Ascending aorta (tissue), 2 donors: ENCODE data around the gene ENO2. TPM values are rescaled to one million over a fixed set of nuclear protein-coding genes. Genes with fewer than 3 reads are reported as not detected.

ENCODE experiments used
- DNase-seq, 2 donors: peaks; one replicate each; pipeline ENCODE4 v3.0.0-alpha.2; 2019; ENCODE audit warnings: low spot score in 2 of 2
- H3K27ac ChIP-seq, 2 donors: fragments of 200-600 bp; sonication (generic); one replicate each; pipeline ENCODE4 v1.5.1; 2016 to 2017; ENCODE audit warnings: mild to moderate bottlenecking in 1 of 2
- H3K27me3 ChIP-seq: fragments of 200-600 bp; sonication (generic); one replicate; pipeline ENCODE4 v1.5.1; 2017
- H3K36me3 ChIP-seq, 2 donors: fragments of 200-600 bp; sonication (generic); one replicate each; pipeline ENCODE4 v1.5.1; 2016
- H3K4me1 ChIP-seq, 2 donors: fragments of 200-600 bp; sonication (generic); one replicate each; pipeline ENCODE4 v1.5.1; 2016 to 2017; ENCODE audit warnings: mild to moderate bottlenecking in 1 of 2
- H3K4me3 ChIP-seq, 2 donors: fragments of 200-600 bp; sonication (generic); one replicate each; pipeline ENCODE4 v1.5.1; 2016 to 2017; ENCODE audit warnings: mild to moderate bottlenecking in 1 of 2
- H3K9me3 ChIP-seq, 2 donors: fragments of 200-600 bp; sonication (generic); one replicate each; pipeline ENCODE4 v1.5.1; 2016
- intact Hi-C: fragments of 100-400 bp; cut with DNase I; formaldehyde crosslinking; loops from one replicate; pipeline ENCODE4 v1.15.1; 2023
- total RNA-seq: library from RNA; depleted of rRNA; stranded (reverse); fragments of >200 nt; gene quantifications from one replicate; pipeline ENCODE4 v1.1.0, GENCODE V29; 2016
- TF ChIP-seq, protein P1 (sequence below), 3 experiments: fragments of 200-600 bp in 2 of 3; fragments of 450-650 bp in 1 of 3; sonication (generic) in 2 of 3; IDR thresholded peaks; one replicate each; pipeline ENCODE4 v1.5.1; 2016 to 2019; ENCODE audit warnings: antibody characterized with exemption in 3 of 3, mild to moderate bottlenecking in 1 of 3, moderate library complexity in 1 of 3

Gene ENO2
- total RNA-seq, 1 donor from 2014 or later, result 30.3 TPM

GRCh38 chr12:6943389-6943721 lies 29.0 kb downstream of the ENO2 start:
- intact Hi-C loops, result loop anchor here (1.0 kb wide), 3 partner anchors 18 to 76 kb away; partner anchors contain the start of genes SPSB2 and TPI1
- peak overlapping the region; percentile 80 to 91 for H3K4me3 ChIP-seq
- H3K9me3 ChIP-seq, result no peaks in the 10 kb centered on the region
- no peaks in the 10 kb centered on the region for H3K27me3 ChIP-seq
- peaks cover 8 to 33% of the 10 kb centered on the region in 2 donors for H3K4me1 ChIP-seq
- H3K27ac ChIP-seq, result peak overlapping the region; percentile 96 to 99
- peak; percentile 61 to 94 for DNase-seq
- peaks cover 18 to 39% of the 10 kb centered on the region in 2 donors for H3K36me3 ChIP-seq
- TF ChIP-seq, protein P1, sequence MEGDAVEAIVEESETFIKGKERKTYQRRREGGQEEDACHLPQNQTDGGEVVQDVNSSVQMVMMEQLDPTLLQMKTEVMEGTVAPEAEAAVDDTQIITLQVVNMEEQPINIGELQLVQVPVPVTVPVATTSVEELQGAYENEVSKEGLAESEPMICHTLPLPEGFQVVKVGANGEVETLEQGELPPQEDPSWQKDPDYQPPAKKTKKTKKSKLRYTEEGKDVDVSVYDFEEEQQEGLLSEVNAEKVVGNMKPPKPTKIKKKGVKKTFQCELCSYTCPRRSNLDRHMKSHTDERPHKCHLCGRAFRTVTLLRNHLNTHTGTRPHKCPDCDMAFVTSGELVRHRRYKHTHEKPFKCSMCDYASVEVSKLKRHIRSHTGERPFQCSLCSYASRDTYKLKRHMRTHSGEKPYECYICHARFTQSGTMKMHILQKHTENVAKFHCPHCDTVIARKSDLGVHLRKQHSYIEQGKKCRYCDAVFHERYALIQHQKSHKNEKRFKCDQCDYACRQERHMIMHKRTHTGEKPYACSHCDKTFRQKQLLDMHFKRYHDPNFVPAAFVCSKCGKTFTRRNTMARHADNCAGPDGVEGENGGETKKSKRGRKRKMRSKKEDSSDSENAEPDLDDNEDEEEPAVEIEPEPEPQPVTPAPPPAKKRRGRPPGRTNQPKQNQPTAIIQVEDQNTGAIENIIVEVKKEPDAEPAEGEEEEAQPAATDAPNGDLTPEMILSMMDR (IDR thresholded peaks at IDR 0.05), result no peak

GRCh38 chr12:6943722-6944380 lies 29.5 kb downstream of the ENO2 start, which contains the start of the genes C12orf57 and RNU7-1:
C12orf57 (plus strand) TSS chr12:6944022; CDS start chr12:6944122, 100 bp downstream.
RNU7-1 (plus strand) TSS chr12:6943816.
- H3K36me3 ChIP-seq, result peaks cover 18 to 36% of the 10 kb centered on the region in 2 donors
- H3K4me3 ChIP-seq, result peak within 1 kb of the TSS; percentile 80 to 91
- peaks cover 3 to 28% of the 10 kb centered on the region in 2 donors for H3K4me1 ChIP-seq
- H3K9me3 ChIP-seq, result no peaks in the 10 kb centered on the region
- intact Hi-C loops, result loop anchor here (1.0 to 2.0 kb wide), 6 partner anchors 19 to 169 kb away; partner anchors contain the start of genes EMG1, LPCAT3, PHB2 and SPSB2
- peak within 1 kb of the TSS; percentile 96 to 99 for H3K27ac ChIP-seq
- TF ChIP-seq, protein P1 (IDR thresholded peaks at IDR 0.05), result no peak
- peak in 1 of 2 donors; percentile 90 for DNase-seq
- H3K27me3 ChIP-seq, result no peaks in the 10 kb centered on the region

- intact Hi-C loops, result loop anchor here (1.0 to 2.0 kb wide), 3 partner anchors 26 to 168 kb away; partner anchors contain the start of genes EMG1, LPCAT3 and PHB2
- TF ChIP-seq, protein P1 (IDR thresholded peaks at IDR 0.05), result peak; percentile 77 to 95 (median 81)
- Histone ChIP-seq H3K36me3 (peaks cover 18 to 35% of the 10 kb centered on the region in 2 donors), H3K4me3 (peak overlapping the region; percentile 80 to 91), H3K9me3 (no peaks in the 10 kb centered on the region), H3K27me3 (no peaks in the 10 kb centered on the region), H3K4me1 (peaks cover 0 to 21% of the 10 kb centered on the region in 2 donors), H3K27ac (peak overlapping the region; percentile 96 to 99)
- DNase-seq, result peak; percentile 86 to 97
These were observed 30.2 kb downstream of the ENO2 start for GRCh38 chr12:6944381-6945186.

DNA sequence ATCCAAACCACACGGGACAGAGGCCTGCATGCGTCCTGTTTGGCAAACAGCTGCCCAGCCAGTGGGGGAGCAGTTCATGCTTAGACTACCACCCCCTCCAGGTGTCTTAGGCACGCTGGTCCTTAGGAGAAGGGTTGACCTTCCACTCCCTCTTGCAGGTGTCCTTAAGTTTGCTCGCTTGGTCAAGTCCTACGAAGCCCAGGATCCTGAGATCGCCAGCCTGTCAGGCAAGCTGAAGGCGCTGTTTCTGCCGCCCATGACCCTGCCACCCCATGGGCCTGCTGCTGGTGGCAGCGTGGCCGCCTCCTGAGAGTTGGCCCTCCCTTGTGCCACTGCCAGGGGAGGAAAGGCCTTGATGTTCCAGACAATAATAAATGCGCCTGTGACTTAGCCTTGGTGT lies 31.2 kb downstream of the ENO2 start:
- DNase-seq, result no peak
- TF ChIP-seq, protein P1 (IDR thresholded peaks at IDR 0.05), result no peak
- intact Hi-C loops, result loop anchor here (1.0 to 2.0 kb wide), 3 partner anchors 20 to 167 kb away; partner anchors contain the start of gene LPCAT3
- H3K4me3 ChIP-seq, result peak overlapping the region in 1 of 2 donors; percentile 80
- H3K27me3 ChIP-seq, result no peaks in the 10 kb centered on the region
- H3K4me1 ChIP-seq, result peaks cover 0 to 19% of the 10 kb centered on the region in 2 donors
- no peak overlapping the region for H3K27ac ChIP-seq
- H3K9me3 ChIP-seq, result no peaks in the 10 kb centered on the region
- peaks cover 18 to 29% of the 10 kb centered on the region in 2 donors for H3K36me3 ChIP-seq
